WTC11 (cell line): ENCODE data around the gene GARIN3. TPM values are rescaled to one million over a fixed set of nuclear protein-coding genes. Genes with fewer than 3 reads are reported as not detected.

Experiments
- ATAC-seq: fragments of 200-7000 bp; cut with Tn5 transposase; 2 replicates; pipeline ENCODE4 v1.10.0; 2021; ENCODE audit warnings: mild to moderate bottlenecking, moderate library complexity
- CTCF ChIA-PET: fragments of 300-600 bp; sonication (Branson Sonifier 250); formaldehyde crosslinking; loops from one replicate; lab custom pipeline; 2021; ENCODE audit warnings: antibody characterized with exemption; lab: Charles Lee
- POLR2A ChIA-PET: fragments of 350-600 bp; sonication (Branson Sonifier 250); formaldehyde crosslinking; loops from one replicate; lab custom pipeline; 2021; ENCODE audit warnings: antibody characterized with exemption; lab: Charles Lee
- DNase-seq: peaks from one replicate; pipeline ENCODE4 v3.0.0; 2021; ENCODE audit warnings: low spot score
- H3K27ac Mint-ChIP-seq: 2 replicates; pipeline ENCODE4 v1.8.0; 2021; ENCODE audit warnings: mixed read lengths
- H3K27me3 Mint-ChIP-seq: 2 replicates; pipeline ENCODE4 v1.8.0; 2021; ENCODE audit warnings: low read depth, mild to moderate bottlenecking, moderate library complexity, mixed read lengths
- H3K36me3 Mint-ChIP-seq: 2 replicates; pipeline ENCODE4 v1.8.0; 2021; ENCODE audit warnings: mixed read lengths
- H3K4me1 Mint-ChIP-seq: 2 replicates; pipeline ENCODE4 v1.8.0; 2022; ENCODE audit warnings: mixed read lengths
- H3K4me3 Mint-ChIP-seq: 2 replicates; pipeline ENCODE4 v1.8.0; 2021; ENCODE audit warnings: mild to moderate bottlenecking, moderate library complexity, mixed read lengths
- H3K9me3 Mint-ChIP-seq: 2 replicates; pipeline ENCODE4 v1.8.0; 2021; ENCODE audit warnings: mixed read lengths
- ATF2 ChIP-seq: sonication (generic); formaldehyde crosslinking; IDR thresholded peaks from 2 replicates; pipeline ENCODE4 v1.8.1; 2022; ENCODE audit warnings: low read depth, missing genetic modification reagents, borderline replicate concordance
- CBFB ChIP-seq: sonication (generic); formaldehyde crosslinking; IDR thresholded peaks from 2 replicates; pipeline ENCODE4 v1.8.1; 2022; ENCODE audit warnings: mild to moderate bottlenecking, low read depth, missing genetic modification reagents
- EMX1 ChIP-seq: fragments of 250-450 bp; sonication (Bioruptor Pico); IDR thresholded peaks from 2 replicates; pipeline ENCODE4 v1.8.0; 2021; ENCODE audit warnings: mild to moderate bottlenecking
- ETV6 ChIP-seq: sonication (generic); formaldehyde crosslinking; IDR thresholded peaks from 2 replicates; pipeline ENCODE4 v1.8.1; 2022; ENCODE audit warnings: mild to moderate bottlenecking, missing genetic modification reagents
- FOXP1 ChIP-seq: sonication (generic); formaldehyde crosslinking; IDR thresholded peaks from 2 replicates; pipeline ENCODE4 v1.8.0; 2022; ENCODE audit warnings: missing genetic modification reagents, mild to moderate bottlenecking, moderate library complexity, borderline replicate concordance
- HMGA2 ChIP-seq: fragments of 250-450 bp; sonication (Bioruptor Pico); IDR thresholded peaks from 2 replicates; pipeline ENCODE4 v1.4.0; 2021; ENCODE audit warnings: mild to moderate bottlenecking, moderate library complexity
- HMGXB4 ChIP-seq: sonication (generic); formaldehyde crosslinking; IDR thresholded peaks from 2 replicates; pipeline ENCODE4 v1.8.1; 2023; ENCODE audit warnings: mild to moderate bottlenecking, moderate library complexity, missing genetic modification reagents
- MAX ChIP-seq: sonication (generic); formaldehyde crosslinking; IDR thresholded peaks from 2 replicates; pipeline ENCODE4 v1.8.0; 2022; ENCODE audit warnings: mild to moderate bottlenecking, missing genetic modification reagents
- NFATC4 ChIP-seq: fragments of 250-450 bp; sonication (Bioruptor Pico); IDR thresholded peaks from 2 replicates; pipeline ENCODE4 v1.9.0; 2021; ENCODE audit warnings: mild to moderate bottlenecking
- NFYB ChIP-seq: sonication (generic); formaldehyde crosslinking; conservative IDR thresholded peaks from 2 replicates; pipeline ENCODE4 v1.8.0; 2022; ENCODE audit warnings: low read depth, missing genetic modification reagents
- NR1H2 ChIP-seq: sonication (generic); formaldehyde crosslinking; IDR thresholded peaks from 2 replicates; pipeline ENCODE4 v1.9.0; 2021; ENCODE audit warnings: mild to moderate bottlenecking, moderate library complexity, missing genetic modification reagents
- NR3C1 ChIP-seq: sonication (generic); formaldehyde crosslinking; conservative IDR thresholded peaks from 2 replicates; pipeline ENCODE4 v1.8.1; 2023; ENCODE audit warnings: low read depth, mild to moderate bottlenecking, missing genetic modification reagents
- TEAD1 ChIP-seq: sonication (generic); formaldehyde crosslinking; IDR thresholded peaks from 2 replicates; pipeline ENCODE4 v1.8.0; 2022; ENCODE audit warnings: mild to moderate bottlenecking, missing genetic modification reagents
- ZNF121 ChIP-seq: sonication (generic); formaldehyde crosslinking; IDR thresholded peaks from 2 replicates; pipeline ENCODE4 v1.8.0; 2023; ENCODE audit warnings: missing genetic modification reagents
- ZNF138 ChIP-seq: sonication (generic); formaldehyde crosslinking; conservative IDR thresholded peaks from 2 replicates; pipeline ENCODE4 v1.8.1; 2022; ENCODE audit warnings: mild to moderate bottlenecking, moderate library complexity, missing genetic modification reagents
- ZNF219 ChIP-seq: sonication (generic); formaldehyde crosslinking; IDR thresholded peaks from 2 replicates; pipeline ENCODE4 v1.8.0; 2023; ENCODE audit warnings: missing genetic modification reagents, mild to moderate bottlenecking, borderline replicate concordance
- ZNF671 ChIP-seq: fragments of 250-450 bp; sonication (Bioruptor Pico); IDR thresholded peaks from 2 replicates; pipeline ENCODE4 v1.8.0; 2021; ENCODE audit warnings: mild to moderate bottlenecking
- total RNA-seq: library from RNA; stranded (reverse); gene quantifications from 3 replicates; pipeline ENCODE4 v1.2.3, GENCODE V29; 2021
- TF ChIP-seq, protein P1 (sequence below): fragments of 250-450 bp; sonication (Bioruptor Pico); IDR thresholded peaks from 2 replicates; pipeline ENCODE4 v1.9.0; 2021; ENCODE audit warnings: moderate library complexity, mild to moderate bottlenecking, inconsistent platforms, borderline replicate concordance
- TF ChIP-seq, protein P2 (sequence below): fragments of 250-450 bp; sonication (Bioruptor Pico); IDR thresholded peaks from 2 replicates; pipeline ENCODE4 v2.1.2; 2022; ENCODE audit warnings: mild to moderate bottlenecking, moderate library complexity
- TF ChIP-seq, protein P3 (sequence below): sonication (generic); formaldehyde crosslinking; IDR thresholded peaks from 2 replicates; pipeline ENCODE4 v1.8.1; 2022; ENCODE audit warnings: mild to moderate bottlenecking, moderate library complexity, missing genetic modification reagents
- TF ChIP-seq, protein P4 (sequence below): sonication (generic); formaldehyde crosslinking; IDR thresholded peaks from 2 replicates; pipeline ENCODE4 v1.8.0; 2023; ENCODE audit warnings: mild to moderate bottlenecking, missing genetic modification reagents
- TF ChIP-seq, protein P5 (sequence below): fragments of 250-450 bp; sonication (Bioruptor Pico); IDR thresholded peaks from 2 replicates; pipeline ENCODE4 v1.9.0; 2021; ENCODE audit warnings: mild to moderate bottlenecking
- TF ChIP-seq, protein P6 (sequence below): sonication (generic); formaldehyde crosslinking; IDR thresholded peaks from 2 replicates; pipeline ENCODE4 v1.8.1; 2023; ENCODE audit warnings: mild to moderate bottlenecking, missing genetic modification reagents

The GARIN3 gene
- total RNA-seq, 1 experiment from 2014 or later, result not detected

GRCh38 chr5:157115012-157115411 is 51.1 kb downstream of the GARIN3 start:
- Mint-ChIP-seq H3K27me3 (no peaks in the 10 kb centered on the region), H3K27ac (no peak overlapping the region), H3K4me1 (0 out of 2 replicates have a peak, but pooled peaks cover under 1% of the 10 kb centered on the region), H3K9me3 (no peaks in the 10 kb centered on the region), H3K4me3 (no peak overlapping the region), H3K36me3 (no peaks in the 10 kb centered on the region)
- POLR2A ChIA-PET, result no interaction called here
- no peak for TF ChIP-seq HMGXB4 (CRISPR knock-in tag)
- TF ChIP-seq EMX1 (CRISPR knock-in tag), result no peak
- no peak for TF ChIP-seq NR1H2
- TF ChIP-seq, protein P1, sequence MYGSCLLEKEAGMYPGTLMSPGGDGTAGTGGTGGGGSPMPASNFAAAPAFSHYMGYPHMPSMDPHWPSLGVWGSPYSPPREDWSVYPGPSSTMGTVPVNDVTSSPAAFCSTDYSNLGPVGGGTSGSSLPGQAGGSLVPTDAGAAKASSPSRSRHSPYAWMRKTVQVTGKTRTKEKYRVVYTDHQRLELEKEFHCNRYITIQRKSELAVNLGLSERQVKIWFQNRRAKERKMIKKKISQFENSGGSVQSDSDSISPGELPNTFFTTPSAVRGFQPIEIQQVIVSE, result no peak
- TF ChIP-seq NR3C1 (CRISPR knock-in tag), result no peak
- TF ChIP-seq ATF2 (CRISPR knock-in tag), result no peak
- TF ChIP-seq FOXP1 (CRISPR knock-in tag), result no peak
- TF ChIP-seq, protein P2, sequence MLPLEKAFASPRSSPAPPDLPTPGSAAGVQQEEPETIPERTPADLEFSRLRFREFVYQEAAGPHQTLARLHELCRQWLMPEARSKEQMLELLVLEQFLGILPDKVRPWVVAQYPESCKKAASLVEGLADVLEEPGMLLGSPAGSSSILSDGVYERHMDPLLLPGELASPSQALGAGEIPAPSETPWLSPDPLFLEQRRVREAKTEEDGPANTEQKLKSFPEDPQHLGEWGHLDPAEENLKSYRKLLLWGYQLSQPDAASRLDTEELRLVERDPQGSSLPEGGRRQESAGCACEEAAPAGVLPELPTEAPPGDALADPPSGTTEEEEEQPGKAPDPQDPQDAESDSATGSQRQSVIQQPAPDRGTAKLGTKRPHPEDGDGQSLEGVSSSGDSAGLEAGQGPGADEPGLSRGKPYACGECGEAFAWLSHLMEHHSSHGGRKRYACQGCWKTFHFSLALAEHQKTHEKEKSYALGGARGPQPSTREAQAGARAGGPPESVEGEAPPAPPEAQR (CRISPR knock-in tag), result no peak
- no peak for TF ChIP-seq NFATC4 (CRISPR knock-in tag)
- TF ChIP-seq, protein P3, sequence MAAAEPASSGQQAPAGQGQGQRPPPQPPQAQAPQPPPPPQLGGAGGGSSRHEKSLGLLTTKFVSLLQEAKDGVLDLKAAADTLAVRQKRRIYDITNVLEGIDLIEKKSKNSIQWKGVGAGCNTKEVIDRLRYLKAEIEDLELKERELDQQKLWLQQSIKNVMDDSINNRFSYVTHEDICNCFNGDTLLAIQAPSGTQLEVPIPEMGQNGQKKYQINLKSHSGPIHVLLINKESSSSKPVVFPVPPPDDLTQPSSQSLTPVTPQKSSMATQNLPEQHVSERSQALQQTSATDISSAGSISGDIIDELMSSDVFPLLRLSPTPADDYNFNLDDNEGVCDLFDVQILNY (CRISPR knock-in tag), result no peak
- no peak for TF ChIP-seq ZNF121
- TF ChIP-seq ETV6, result no peak
- TF ChIP-seq ZNF219 (CRISPR knock-in tag), result no peak
- no peak for TF ChIP-seq NFYB
- TF ChIP-seq, protein P4, sequence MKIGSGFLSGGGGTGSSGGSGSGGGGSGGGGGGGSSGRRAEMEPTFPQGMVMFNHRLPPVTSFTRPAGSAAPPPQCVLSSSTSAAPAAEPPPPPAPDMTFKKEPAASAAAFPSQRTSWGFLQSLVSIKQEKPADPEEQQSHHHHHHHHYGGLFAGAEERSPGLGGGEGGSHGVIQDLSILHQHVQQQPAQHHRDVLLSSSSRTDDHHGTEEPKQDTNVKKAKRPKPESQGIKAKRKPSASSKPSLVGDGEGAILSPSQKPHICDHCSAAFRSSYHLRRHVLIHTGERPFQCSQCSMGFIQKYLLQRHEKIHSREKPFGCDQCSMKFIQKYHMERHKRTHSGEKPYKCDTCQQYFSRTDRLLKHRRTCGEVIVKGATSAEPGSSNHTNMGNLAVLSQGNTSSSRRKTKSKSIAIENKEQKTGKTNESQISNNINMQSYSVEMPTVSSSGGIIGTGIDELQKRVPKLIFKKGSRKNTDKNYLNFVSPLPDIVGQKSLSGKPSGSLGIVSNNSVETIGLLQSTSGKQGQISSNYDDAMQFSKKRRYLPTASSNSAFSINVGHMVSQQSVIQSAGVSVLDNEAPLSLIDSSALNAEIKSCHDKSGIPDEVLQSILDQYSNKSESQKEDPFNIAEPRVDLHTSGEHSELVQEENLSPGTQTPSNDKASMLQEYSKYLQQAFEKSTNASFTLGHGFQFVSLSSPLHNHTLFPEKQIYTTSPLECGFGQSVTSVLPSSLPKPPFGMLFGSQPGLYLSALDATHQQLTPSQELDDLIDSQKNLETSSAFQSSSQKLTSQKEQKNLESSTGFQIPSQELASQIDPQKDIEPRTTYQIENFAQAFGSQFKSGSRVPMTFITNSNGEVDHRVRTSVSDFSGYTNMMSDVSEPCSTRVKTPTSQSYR (CRISPR knock-in tag), result no peak
- CTCF ChIA-PET, result interaction anchor here (0.7 kb wide), 1 partner anchor 17 kb away, joined by 4 read pairs; no protein-coding TSS in a partner anchor
- ATAC-seq (no peak), DNase-seq (no peak)

DNA sequence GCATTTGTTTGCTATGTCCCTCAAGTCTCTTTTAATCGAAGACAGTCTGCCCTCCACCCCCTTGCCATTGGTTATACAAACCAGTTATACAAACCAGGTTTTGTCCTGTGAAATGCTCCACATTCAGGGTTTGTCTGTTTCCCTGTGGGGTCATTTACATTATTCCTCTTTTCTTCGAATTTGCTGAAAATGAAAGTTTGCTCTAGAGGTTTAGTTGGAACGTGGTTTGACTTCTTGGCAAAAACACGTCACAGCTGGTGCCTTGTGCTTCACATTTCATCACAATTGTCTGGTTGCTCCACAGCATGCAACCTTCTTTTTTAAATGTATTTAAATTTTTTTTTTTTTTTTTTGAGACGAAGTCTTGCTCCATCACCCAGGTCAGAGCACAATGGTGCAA is 53.1 kb downstream of the GARIN3 start:
- 0 out of 2 replicates have a peak overlapping the region, but pooled peaks have one; percentile 41 for H3K27ac Mint-ChIP-seq
- no peak for DNase-seq
- H3K36me3 Mint-ChIP-seq, result no peaks in the 10 kb centered on the region
- CTCF ChIA-PET, result no interaction called here
- POLR2A ChIA-PET, result no interaction called here
- TF ChIP-seq, protein P5, sequence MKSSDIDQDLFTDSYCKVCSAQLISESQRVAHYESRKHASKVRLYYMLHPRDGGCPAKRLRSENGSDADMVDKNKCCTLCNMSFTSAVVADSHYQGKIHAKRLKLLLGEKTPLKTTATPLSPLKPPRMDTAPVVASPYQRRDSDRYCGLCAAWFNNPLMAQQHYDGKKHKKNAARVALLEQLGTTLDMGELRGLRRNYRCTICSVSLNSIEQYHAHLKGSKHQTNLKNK (CRISPR knock-in tag), result no peak
- no peak for TF ChIP-seq ZNF671 (CRISPR knock-in tag)
- TF ChIP-seq MAX (CRISPR knock-in tag), result no peak
- no peak for TF ChIP-seq HMGA2 (CRISPR knock-in tag)
- TF ChIP-seq, protein P6, sequence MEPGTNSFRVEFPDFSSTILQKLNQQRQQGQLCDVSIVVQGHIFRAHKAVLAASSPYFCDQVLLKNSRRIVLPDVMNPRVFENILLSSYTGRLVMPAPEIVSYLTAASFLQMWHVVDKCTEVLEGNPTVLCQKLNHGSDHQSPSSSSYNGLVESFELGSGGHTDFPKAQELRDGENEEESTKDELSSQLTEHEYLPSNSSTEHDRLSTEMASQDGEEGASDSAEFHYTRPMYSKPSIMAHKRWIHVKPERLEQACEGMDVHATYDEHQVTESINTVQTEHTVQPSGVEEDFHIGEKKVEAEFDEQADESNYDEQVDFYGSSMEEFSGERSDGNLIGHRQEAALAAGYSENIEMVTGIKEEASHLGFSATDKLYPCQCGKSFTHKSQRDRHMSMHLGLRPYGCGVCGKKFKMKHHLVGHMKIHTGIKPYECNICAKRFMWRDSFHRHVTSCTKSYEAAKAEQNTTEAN, result no peak
- TF ChIP-seq ZNF138 (CRISPR knock-in tag), result no peak
- no peak for TF ChIP-seq HMGXB4 (CRISPR knock-in tag)
- TF ChIP-seq TEAD1, result no peak
- no peak for TF ChIP-seq CBFB (CRISPR knock-in tag)
- no peak for TF ChIP-seq ZNF219 (CRISPR knock-in tag)
- TF ChIP-seq, all 79 proteins: peak for 0
- Mint-ChIP-seq H3K4me1 (peaks cover 5% of the 10 kb centered on the region; the same call in 1 of the 2 replicates), H3K4me3 (no peak overlapping the region), H3K27me3 (no peaks in the 10 kb centered on the region), H3K9me3 (no peaks in the 10 kb centered on the region)
- ATAC-seq, result no peak
